Measurements from ENCODE around the gene RAB44. TPM values are rescaled to one million over a fixed set of nuclear protein-coding genes. Genes with fewer than 3 reads are reported as not detected.
"Not testable (repeated sequence)": the region's sequence is repeated elsewhere in the genome, so short reads cannot be mapped to it uniquely, and the experiment has no call there.

RAB44 gene
- total and polyA plus RNA-seq, 8 donors: 0.06 to 0.37 (median 0.15) TPM

GRCh38 chr6:36703081-36703606 lies 5.5 kb downstream of the RAB44 start:
- intact Hi-C loops (cut with DNase I): no loop called here
- TF ChIP-seq CTCF (IDR thresholded peaks at IDR 0.05): no peak
- Histone ChIP-seq H3K4me1 (peaks cover 0 to 34% of the 10 kb centered on the region in 2 donors), H3K36me3 (no peaks in the 10 kb centered on the region), H3K27me3 (no peaks in the 10 kb centered on the region), H3K9me3 (no peaks in the 10 kb centered on the region), H3K4me3 (no peak overlapping the region), H3K27ac (no peak overlapping the region)
- DNase-seq: no peak
- no peak for ATAC-seq

GRCh38 chr6:36703982-36704381 lies 6.4 kb downstream of the RAB44 start:
- no peak for TF ChIP-seq CTCF (IDR thresholded peaks at IDR 0.05)
- intact Hi-C loops (cut with DNase I): no loop called here
- Histone ChIP-seq H3K36me3 (no peaks in the 10 kb centered on the region), H3K27ac (no peak overlapping the region), H3K27me3 (no peaks in the 10 kb centered on the region), H3K9me3 (no peaks in the 10 kb centered on the region), H3K4me1 (peaks cover 0 to 26% of the 10 kb centered on the region in 2 donors), H3K4me3 (no peak overlapping the region)
- DNase-seq (peak in 1 of 4 donors; percentile 62), ATAC-seq (no peak)

- ATAC-seq; intact Hi-C loops (cut with DNase I): not testable (repeated sequence)
These were observed 7.4 kb downstream of the RAB44 start for GRCh38 chr6:36704961-36705577.

GRCh38 chr6:36706339-36706738 lies 8.7 kb downstream of the RAB44 start:
- DNase-seq (no peak), ATAC-seq (no peak)
- Histone ChIP-seq H3K36me3 (no peaks in the 10 kb centered on the region), H3K4me1 (peaks cover 0 to 6% of the 10 kb centered on the region in 2 donors), H3K9me3 (no peaks in the 10 kb centered on the region), H3K27me3 (no peaks in the 10 kb centered on the region), H3K27ac (no peak overlapping the region), H3K4me3 (no peak overlapping the region)
- intact Hi-C loops (cut with DNase I): no loop called here
- no peak for TF ChIP-seq CTCF (IDR thresholded peaks at IDR 0.05)

More at GRCh38 chr6:36704961-36705577, 7.4 kb downstream of the RAB44 start:
- H3K4me3 ChIP-seq, H3K27me3 ChIP-seq, DNase-seq, H3K9me3 ChIP-seq, H3K36me3 ChIP-seq, H3K27ac ChIP-seq: not testable (repeated sequence)
- peaks cover 0 to 15% of the 10 kb centered on the region in 2 donors for H3K4me1 ChIP-seq

- H3K36me3 ChIP-seq: peaks cover 0 to 5% of the 10 kb centered on the region in 2 donors
- no peaks in the 10 kb centered on the region for H3K4me1 ChIP-seq
- no peak for TF ChIP-seq CTCF (IDR thresholded peaks at IDR 0.05)
- no peak for ATAC-seq
- DNase-seq: no peak
- no peak overlapping the region for H3K27ac ChIP-seq
- no peaks in the 10 kb centered on the region for H3K27me3 ChIP-seq
- H3K9me3 ChIP-seq: no peaks in the 10 kb centered on the region
- H3K4me3 ChIP-seq: no peak overlapping the region
- intact Hi-C loops (cut with DNase I): no loop called here
These were observed 15.2 kb downstream of the RAB44 start for GRCh38 chr6:36712816-36713215.

- DNase-seq (no peak), ATAC-seq (no peak)
- Histone ChIP-seq H3K27me3 (no peaks in the 10 kb centered on the region), H3K36me3 (peaks cover 0 to 5% of the 10 kb centered on the region in 2 donors), H3K4me1 (no peaks in the 10 kb centered on the region), H3K27ac (no peak overlapping the region), H3K4me3 (no peak overlapping the region), H3K9me3 (no peaks in the 10 kb centered on the region)
- no peak for TF ChIP-seq CTCF (IDR thresholded peaks at IDR 0.05)
- intact Hi-C loops (cut with DNase I): no loop called here
These were observed 16.2 kb downstream of the RAB44 start for GRCh38 chr6:36713846-36714245.

Data from left lung (tissue), 10 donors.